DMS 273 treated with DMSO at 0.1 percent for 48 hours (cell line): ENCODE measurements around the gene CKAP4.

ENCODE experiments used
- DNase-seq: peaks from one replicate; lab custom pipeline; 2025; lab: John Stamatoyannopoulos, UW

Gene CKAP4

DNA sequence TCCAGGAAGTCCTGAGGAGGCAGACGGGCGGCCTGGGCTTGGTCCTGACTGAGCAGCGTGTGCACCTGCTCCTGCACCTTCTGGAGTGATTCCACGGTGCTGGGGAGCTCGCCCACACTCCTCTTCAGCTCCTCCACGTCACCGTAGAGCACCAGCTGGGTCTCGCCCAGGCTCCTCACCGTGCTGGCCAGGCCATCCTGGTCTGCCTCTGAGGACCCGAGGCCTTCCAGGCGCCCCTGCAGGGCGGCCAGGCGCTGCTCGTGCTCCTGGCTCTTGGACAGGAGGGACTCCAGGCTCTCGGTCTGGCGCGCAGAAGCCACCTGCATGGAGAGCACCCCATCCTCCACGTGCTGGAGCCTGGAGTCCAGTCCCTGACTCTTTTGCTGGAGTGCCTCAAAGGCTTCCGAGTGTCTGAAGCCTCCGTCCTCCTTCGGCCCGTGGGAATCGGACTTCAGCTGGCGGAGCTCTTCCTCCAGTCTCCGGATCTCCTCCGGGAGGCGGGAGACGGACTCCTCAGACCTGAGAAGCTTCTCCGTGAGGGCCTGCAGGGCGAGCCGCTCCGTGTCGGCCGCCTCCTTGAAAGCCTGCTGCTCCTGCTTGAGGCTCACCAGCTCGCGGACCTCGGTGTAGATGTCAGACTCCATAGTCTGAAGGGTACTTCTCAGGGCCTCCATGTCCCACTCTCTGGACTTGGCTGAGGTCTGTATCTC, 8.4 kb downstream of the CKAP4 start:
- DNase-seq = no peak

DNA sequence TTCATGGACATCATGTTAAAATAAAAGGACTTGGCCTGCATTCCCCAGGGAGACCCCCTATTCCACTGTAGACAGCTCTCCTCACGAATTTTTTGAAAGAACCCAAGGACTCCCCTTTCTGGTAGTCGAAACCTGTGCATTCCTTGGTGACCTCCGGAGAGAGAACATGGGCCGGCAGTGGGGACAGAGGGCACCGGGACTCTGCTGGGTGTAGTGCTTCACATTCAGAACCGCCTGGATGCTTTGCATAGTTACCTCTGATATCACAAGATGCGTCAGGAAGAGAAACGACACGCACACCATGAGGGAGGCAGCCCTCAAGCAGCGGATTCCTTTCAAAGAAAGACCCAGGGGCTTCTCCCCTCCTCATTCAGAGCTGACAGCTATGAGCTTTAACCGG, 9.7 kb downstream of the CKAP4 start:
- DNase-seq = no peak

DNA sequence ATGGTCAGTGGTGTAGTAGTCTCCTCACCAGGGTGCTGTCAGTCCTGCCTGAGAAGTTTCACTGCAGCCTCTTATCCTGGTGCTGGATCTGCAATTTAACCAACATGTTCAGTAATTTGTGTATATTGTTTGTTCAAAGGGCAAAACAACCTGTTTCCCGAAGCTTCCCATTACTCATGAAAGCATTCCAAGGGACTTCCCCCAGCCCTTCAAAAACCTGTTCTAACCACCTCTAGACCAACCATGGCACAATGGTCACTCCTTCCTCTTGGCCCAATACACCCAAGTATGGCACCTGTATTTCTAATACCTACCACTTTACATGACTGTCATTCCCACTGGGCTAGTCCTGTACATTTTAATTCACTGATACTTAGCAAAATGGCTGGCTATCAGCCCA, 12.1 kb downstream of the CKAP4 start:
- DNase-seq = no peak

DNA sequence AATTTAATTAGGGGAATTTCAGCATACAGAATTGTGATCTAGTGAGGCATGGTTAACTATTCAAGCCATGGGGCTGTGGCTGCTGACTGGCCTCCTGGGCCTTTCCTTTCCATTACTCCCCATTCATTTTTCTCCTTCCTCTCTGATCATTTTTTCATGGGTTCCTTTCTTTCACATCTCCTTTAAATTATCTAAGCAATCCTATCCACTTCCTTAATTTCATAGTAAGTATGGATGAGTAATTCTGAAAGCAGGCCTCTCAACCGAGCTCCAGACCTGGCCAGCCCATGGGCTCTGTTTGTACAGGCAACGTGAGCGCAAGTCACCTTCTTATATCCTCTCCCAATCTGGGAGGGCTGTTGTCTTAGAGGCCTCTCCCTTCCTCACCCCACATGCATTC, 13.4 kb downstream of the CKAP4 start:
- DNase-seq = no peak

DNA sequence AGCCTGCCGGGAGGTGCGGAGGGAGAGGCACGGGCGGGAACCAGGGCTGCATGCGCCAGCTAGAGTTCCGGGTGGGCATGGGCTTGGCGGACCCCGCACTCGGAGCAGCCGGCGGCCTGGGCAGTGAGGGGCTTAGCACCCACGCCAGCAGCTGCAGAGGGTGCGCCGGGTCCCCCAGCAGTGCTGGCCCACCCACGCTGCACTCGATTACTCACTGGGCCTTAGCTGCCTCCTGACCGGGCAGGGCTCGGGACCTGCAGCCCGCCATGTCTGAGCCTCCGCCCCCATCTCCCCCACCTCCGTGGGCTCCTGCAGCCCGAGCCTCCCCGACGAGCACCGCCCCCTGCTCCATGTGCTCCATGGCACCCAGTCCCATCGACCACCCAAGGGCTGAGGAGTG, 14.8 kb downstream of the CKAP4 start:
- no peak for DNase-seq

DNA sequence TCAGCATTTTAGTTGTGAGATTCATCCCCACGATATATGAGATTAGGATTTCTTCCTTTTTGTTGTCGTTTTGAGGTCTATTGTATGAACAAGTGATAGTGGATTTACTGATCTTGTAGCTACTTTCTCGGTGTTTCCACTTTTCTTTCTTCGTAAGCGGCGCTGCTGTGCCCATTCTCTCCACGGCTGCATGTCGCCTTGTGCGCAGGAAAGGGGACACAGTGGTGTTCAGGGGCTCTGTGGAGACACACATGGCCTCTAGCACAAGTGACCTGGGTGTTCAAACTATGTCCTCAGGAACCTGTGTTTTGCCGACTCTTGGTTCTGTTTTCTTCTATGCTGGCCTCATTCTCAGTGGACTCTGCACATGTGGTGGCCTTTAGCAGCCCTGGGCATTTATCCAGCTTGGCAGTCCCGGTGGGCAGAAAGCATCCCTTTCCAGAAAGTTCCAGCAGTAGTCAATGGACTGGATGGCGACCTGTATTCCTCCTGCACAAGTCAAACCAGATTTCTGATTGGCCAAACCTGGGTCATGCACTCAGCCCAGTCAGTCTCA, 18.7 kb downstream of the CKAP4 start:
- no peak for DNase-seq

DNA sequence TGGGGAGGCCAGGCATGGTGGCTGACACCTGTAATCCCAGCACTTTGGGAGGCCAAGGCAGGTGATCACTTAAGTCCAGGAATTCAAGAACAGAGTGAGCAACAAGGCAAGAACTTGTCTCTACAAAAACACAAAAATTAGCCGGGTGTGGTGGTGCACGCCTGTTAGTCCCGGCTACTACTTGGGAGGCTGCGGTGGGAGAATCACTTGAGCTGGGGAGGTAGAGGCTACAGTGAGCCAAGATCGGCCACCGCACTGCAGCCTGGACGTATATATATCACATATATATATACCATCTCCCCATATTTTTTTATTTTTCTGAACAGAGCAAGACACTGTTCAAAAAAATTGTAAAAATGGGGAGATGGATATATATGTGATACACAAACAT, 19.5 kb downstream of the CKAP4 start:
- no peak for DNase-seq

DNA sequence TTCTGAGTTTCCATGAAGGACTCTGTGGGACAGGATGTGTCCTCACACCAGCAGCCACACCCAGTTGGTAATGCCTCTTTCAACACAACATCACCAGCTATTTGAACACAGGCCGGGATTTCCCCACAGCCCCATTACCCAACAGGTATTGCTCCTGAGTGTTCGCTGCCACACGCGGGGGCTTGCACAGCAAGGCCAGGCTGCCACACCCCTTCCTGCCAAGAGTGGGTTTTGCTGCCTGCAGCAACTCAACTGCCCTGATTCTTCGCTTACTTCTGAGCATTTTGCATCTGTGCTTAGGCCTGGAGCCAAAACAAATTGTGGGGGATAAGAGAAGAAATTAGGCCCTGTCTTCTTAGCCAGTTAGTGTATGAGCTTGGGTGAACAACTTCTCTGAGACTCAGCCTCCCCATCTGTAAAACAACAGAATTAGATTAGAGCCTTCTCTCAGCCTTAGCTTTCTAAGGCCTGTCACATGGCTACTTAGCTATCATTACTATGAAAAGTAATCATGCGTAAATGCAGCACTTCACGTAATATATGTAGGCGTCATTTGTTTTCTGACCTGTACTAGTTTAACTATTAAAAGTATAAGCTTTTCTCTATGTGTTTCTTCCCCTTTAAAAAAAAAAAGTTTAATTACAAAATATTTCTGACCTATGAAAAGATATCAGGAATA, 20.0 kb downstream of the CKAP4 start:
- DNase-seq = no peak

DNA sequence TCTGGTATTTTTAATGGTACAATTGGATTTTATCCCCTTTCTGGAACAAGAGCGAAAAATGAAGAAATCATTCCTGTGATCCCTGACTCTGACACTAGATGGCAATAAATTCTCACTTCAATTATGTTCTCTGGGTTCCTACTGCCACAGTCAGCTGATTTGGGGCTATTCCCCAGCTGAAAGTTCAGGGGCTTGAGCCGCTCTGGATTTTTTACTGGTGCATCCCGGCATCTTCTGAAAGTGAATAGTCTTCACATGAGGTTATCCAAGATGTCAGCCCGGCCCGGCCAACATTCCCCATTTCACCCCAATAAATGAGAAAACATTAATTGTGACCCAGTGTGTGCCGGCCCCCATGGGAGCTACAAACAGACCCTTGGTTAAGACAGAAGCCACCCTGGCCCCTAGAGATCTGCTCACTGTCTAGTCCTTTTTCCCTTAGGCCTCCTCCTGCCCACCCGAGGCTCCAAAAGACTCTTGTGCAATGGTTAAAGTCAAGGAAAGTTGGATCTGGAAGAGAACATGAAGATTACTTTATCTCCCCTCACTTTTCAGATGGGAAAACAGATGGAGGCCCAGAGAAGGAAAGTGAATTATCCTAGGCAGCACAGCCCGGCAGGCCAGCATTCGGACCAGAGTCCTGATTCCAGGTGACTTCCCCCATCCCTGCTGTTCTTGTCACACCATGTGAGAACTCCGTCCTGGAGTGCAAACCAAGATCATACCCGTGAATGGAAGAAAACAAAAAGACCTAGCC, 20.8 kb downstream of the CKAP4 start:
- peak; percentile 3 for DNase-seq

DNA sequence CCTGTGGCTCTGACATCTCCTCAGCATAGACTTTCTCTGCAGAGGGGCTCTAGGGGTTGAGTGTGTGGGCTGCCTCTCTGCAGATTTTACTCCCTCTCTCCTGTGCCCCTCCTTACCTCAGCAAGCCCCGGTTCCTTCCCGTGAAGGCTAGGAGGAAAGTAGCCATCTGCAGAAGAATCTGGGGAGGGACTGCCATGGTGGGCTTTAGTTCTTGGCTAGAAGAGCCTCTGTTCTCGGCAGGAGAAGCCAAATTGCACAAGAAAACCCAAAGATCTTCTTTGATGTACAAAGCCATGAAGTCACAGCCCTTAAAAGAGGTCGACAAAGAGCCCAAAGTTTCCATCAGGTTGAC, 23.5 kb downstream of the CKAP4 start:
- no peak for DNase-seq

DNA sequence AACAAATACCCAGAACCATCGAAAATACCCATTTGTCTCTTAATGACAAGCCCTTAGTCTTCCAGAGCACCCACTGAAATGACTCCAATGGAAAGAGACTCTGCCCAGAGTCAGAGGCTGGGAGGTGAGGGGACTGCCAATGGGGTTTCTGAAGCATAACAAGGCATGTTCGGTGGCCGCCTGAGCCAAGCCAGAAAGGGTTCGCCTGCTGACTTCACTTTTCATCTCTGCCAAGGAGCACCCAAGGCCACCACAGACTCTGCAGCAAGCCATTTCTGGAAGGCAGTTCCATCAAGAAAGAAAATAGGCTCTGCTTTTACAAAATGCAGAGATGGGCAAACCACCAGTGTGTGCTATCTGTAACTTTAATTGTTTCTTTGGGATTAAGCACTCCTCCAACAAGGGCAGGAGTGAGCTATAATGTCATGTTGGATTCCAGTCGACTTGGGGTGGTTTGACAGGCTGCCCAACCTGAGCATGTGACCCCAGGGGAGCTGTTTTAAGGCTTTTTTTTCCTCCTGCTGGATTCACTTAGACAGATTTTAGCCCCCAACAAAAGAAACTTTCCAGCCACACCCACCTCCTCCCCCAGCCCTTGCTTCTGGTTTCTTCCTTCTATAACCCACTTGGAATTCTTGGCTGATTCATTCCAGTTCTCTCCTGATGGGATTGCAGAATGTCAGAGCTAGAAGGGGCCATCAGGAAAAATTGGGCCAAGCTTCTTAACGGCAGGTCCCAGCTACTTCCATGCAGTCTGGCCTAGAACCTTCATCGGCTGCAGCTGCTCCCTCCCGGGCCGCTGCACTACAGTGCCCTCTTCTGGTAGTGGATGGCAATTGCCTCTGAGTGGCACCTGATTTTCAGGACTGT, 24.1 kb downstream of the CKAP4 start:
- peak; percentile 4 for DNase-seq

DNA sequence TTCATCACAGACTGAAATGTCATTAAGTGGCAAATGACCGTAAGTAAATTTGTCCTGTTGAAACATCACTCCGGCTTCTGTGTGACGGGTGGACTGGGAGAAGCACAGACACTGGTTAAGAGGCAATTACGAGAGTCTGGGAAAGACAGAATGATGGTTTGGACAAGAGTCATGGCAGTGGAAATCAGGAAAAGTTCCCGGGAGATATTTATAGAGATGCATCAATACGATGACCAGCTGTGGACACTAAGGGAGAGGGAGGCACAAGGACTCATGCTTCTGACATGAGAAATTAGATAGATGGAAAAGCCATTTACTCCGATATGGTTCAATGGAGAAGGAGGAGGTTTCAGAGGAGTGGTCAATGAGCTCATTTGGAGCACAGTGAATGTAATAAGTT, 27.3 kb downstream of the CKAP4 start:
- DNase-seq = no peak

DNA sequence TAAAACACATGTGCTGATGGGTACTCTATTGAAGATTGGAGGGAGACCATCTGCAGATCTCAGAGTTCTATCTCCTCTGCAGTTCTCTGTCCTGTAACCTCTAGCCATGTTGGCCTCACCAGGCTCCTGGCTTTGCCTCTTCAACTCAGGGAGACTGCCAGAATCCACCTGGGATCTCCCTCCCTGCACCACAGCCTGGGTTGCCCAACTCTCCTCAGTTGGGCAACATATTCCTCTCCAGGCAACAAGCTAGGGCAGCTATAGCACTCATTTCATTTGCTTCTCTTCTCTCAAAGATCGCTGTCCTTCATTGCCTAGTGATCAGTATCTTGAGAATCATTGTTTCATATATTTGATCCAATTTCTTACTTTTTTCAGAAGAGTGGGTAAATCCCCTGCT, 28.8 kb downstream of the CKAP4 start:
- DNase-seq = no peak

DNA sequence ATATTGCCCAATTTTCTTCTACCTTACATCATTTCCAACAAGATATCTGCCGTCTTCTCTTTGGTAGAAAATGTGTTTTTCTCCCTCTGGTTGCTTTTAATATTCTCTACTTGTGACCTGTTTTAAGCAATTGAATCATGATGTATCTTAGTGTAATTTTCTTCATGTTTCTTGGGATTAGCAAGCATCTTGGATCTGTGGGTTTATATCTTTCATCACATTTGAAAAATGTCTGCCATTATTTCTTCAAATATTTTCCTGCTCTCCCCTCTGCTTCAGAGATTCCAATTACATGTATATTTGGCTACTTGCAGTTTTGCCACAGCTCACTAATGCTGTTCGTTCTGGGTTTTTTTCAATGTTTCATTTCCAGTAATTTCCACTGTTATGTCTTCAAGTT, 30.1 kb downstream of the CKAP4 start:
- DNase-seq = no peak

DNA sequence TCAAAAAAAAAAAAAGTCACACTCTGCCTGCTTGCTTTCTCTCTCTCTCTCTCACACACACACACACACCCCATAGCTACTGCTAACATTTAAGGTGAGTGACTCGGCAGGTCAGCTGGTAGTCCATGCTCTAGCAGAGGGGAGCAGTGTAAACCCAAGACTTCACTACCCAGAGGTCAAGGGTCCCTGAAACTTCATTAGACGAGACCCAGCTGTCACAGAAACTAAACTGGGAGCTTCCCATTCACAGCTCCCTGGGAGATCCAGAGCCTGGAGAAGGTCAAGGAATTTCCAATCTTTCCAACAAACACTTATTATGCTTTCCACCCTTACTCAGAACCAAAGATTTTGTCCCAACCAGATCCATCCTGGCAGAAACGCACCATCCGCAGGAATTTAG, 33.2 kb downstream of the CKAP4 start:
- DNase-seq = no peak

DNA sequence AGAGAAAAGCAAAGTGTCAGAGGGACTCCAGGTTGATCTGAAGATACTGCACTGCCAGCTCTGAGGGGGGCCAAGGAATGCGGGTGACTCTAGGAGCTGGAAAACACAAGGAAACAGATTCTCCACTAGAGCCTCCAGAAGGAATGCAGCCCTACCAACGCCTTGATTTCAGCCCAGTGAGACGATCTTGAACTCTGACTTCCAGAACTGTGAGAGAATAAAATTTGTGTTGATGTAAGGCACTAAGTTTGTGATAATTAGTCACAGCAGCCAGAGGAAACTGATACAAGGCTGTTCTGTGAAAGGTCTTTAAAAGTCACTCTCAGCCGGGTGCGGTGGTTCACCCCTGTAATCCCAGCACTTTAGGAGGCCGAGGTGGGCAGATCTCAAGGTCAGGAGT, 34.2 kb downstream of the CKAP4 start:
- DNase-seq = no peak

DNA sequence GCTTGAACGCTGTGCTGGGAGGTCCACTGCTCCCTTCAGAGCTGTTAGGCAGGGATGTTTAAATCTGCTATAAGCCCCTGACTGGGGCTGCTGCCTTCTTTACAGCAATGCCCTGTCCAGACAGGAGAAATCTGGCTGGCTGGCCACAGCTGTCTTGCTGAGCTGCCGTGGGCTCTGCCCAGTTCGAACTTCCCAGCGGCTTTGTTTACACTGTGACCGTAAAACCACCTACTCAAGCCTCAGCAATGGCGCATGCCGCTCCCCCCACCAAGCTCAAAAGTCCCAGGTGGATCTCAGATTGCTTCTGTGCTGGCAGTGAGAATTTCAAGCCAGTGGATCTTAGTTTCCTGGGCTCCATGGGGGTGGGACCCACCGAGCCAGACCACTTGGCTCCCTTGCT, 35.8 kb downstream of the CKAP4 start:
- no peak for DNase-seq

DNA sequence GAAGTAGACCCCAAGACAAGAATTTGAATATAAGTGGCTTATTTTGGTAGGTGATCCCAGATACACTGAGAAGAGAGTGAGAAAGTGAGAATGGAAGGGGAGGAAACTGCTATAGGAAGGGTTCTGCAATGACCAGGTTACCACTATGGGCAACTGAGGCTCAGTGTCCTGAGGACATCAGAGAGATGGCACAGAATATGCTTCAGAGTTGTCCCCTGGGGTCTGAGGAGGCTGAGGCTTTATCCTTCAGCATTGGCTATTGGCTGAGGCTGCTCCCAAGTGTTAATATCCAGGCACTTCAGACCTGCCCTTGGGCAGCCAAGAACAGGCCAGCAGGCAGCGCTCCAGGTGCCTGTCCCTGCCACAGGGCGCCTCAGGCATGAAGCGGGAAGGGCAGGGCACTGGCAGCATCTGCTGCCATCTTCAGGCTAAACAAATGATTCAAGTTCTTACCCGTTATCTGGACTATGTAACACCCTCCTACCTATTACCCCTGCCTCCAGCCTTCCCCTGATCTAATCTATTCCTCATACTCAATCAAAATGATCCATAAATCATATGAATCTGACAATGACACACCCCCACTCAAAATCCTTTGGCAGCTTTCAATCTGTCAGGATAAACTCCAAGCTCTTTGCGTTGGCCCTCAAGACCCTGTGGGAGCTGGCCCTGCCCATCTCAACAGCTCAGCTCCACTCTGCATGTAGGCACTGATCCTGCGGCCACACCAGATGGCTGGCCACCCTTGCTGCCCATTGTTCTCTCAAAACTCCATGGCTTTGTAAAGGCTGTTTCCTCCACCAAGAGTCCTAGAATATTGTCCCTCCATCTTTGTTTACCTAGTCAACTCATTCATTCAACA, 42.4 kb downstream of the CKAP4 start:
- DNase-seq = peak; percentile 24

DNA sequence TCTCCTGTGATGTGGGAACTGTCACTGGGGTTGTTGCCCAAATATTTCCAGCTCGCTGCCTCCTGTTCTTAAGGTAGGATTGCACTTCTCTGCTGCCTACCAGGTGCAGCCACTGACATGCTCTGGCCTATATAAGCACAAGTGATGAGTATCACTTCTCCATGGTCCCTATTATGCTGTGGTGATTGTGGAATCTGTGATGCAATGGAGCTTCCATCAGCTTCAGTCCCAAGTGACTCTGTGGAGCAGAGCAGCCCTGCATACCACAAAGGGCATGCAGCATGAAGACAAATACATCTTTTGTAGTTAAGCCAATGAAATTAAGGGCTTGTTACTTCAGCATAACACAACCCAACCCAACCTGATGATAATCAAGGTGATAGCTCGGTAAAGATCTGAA, 43.5 kb downstream of the CKAP4 start:
- no peak for DNase-seq

DNA sequence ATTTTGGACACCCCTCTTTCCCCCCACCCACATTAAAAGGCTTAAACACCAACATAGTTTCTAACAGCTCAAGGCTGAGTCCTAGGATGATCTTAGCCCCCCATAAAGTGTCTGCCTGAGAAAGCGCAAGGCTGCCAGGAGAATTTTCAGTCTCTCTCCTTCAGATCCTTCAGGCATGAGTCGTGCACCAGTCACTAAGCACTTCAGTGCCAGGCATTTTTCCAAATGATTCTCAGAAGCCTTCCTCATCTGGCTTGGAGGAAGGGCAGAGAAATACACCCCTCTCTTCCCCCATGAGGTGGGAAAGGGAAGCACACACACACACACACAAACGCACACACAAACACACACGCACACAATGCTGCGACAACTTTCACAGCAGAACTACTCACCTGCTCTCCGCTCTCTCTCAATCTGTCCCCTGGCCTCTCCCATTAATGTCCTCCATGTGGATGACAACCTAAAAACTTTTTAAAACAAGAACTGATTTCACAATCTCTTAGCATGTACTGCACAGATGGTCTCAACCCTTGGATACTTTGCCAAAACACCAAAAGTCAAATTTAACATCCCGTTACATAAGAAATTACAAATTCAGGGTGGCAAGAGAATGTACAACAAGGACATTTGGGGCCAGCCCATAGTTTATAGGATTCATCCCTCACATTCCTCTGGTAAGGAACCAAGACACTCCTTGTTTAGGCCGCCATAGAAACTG, 49.8 kb downstream of the CKAP4 start:
- DNase-seq = no peak
